GM19463 (cell line): ENCODE measurements around the gene NDOR1.
"Not testable (repeated sequence)": the region's sequence is repeated elsewhere in the genome, so short reads cannot be mapped to it uniquely, and the experiment has no call there.

Source experiments
- ATAC-seq: cut with Tn5 transposase; IDR thresholded peaks from one replicate; pipeline ENCODE4 v1.9.1; 2021; ENCODE audit warnings: mild to moderate bottlenecking, moderate library complexity; ENCODE audit not compliant: unreplicated experiment

NDOR1 gene

DNA sequence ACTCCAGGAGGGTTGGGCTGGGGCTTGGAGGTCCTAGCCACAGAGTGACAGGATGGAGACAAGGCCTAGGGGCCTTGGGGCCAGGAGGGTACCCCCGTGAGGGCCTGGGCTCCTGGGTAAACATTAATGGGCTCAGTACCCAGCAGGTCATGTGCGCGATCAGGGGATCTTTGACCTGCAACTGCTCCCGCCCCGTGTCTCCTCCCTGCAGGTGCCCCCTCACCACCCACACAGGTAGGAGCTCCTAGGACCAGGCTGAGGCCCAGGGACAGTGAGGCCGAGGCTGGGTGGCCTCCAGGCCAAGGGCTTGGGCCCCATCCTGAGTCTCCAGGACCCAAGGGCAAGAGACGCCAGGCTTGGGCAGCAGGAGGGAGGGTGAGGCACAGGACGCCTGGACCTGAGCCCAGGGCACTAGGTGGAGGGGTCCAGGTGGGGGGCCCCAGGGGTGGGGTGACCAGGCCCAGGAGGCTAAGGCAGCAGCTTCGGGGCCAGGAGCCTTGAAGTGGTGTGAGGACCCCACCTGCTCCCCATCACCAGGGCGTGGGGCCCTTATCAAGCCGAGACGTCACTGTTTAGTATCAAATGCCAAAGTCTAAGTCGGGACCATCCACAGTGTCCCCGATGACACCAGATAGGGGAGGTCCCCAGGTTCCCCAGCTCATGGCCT is 25.3 kb downstream of the NDOR1 start, which contains the start of gene SLC34A3:
TSS of gene SLC34A3 (plus strand) at position 197 of the 667 bp plus-strand sequence. CDS start 802 bp downstream, outside the sequence.
- no peak for ATAC-seq

DNA sequence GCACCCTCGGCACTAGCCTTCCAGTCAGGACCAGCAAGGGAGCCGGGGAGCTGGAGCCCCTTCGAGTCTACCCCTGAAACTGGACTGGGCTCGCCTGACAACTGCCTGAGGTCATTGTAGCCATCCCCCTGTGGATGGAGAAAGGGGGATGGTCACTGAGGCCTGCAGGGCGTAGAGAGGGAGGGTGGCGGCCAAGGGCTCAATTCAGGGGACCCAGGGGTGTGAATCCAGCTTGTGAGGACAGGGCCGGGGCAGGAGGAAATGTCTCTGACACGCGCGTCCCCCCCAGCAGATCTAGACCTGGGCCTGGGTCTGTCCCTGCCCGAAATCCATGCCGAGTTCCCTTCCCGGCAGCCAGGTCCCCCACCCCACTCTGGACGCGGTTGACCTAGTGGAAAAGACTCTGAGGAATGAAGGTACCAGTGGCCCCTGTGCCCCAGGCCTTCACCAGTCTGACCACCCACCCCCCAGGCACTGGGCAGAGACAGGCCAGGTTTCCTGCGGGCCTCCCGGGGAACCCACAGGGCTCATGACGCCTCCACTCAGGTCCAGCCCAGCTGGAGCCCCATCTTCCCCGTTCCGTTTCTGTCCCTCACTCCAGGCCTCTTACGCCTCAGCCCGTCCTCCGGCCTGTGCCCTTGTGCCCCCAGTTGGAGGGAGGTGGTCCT is 26.0 kb downstream of the NDOR1 start:
- no peak for ATAC-seq

GRCh38 chr9:137232101-137232500 is 26.6 kb downstream of the NDOR1 start:
- ATAC-seq, result no peak

GRCh38 chr9:137232510-137232909 is 27.0 kb downstream of the NDOR1 start:
- ATAC-seq, result no peak

- ATAC-seq, result no peak
These were observed 27.9 kb downstream of the NDOR1 start for GRCh38 chr9:137233143-137233980.

- ATAC-seq, result no peak
These were observed 28.7 kb downstream of the NDOR1 start for GRCh38 chr9:137234055-137234697.

GRCh38 chr9:137234758-137235423 is 29.4 kb downstream of the NDOR1 start:
- no peak for ATAC-seq

DNA sequence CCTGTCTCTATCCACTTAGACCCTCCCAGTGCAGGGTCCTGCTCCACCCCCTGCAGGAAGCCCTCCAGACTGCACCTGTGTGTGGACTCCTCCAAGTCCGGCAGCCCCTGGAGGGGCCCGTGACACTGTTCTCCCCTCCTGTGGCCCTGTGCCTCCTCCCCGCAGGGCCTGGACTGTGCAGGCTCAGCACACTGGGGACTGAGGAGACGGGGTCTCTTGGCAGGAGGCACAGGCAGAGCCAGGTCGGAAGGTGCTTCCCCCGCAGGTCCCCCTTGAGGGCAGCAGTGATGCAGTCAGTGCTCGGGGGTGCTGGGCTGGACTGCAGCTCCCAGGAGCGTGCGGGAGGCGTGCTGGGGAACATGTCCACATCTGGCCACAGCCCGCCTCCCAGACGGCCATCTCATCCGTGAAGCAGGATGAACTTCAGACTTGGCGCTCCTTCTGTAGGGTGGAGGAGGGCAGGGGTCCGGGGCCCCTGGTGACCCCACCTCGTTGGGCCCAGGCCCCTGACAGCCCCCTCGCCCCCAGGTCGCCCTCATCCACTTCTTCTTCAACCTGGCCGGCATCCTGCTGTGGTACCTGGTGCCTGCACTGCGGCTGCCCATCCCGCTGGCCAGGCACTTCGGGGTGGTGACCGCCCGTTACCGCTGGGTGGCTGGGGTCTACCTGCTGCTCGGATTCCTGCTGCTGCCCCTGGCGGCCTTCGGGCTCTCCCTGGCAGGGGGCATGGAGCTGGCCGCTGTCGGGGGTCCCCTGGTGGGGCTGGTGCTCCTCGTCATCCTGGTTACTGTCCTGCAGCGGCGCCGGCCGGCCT is 30.1 kb downstream of the NDOR1 start:
- no peak for ATAC-seq

GRCh38 chr9:137236238-137236935 is 30.9 kb downstream of the NDOR1 start:
- ATAC-seq, result no peak

DNA sequence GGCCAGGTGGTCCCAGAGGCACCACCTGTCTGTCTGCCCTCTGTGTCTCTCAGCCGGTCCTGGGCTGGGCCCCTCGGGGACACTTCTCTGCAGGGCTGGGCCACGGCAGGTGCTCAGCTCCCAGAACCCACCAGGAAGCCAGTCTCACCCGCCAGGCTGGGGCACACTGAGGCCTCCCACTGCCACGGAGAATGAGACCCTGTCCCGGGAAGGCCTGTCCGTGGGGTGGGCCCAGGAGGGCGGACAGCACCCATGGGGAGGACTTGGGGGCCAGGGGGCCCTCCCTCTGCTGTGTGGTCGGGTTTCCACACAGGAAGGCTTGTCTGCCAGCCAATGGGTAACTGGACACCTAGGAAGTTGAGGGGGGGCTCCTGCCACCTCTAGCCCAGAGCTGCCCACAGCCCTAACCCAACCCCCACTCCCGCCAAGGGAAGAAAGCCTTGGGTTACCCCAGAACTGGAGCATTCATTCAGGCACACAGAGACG is 31.5 kb downstream of the NDOR1 start:
- ATAC-seq, result no peak

- no peak for ATAC-seq
These were observed 32.5 kb downstream of the NDOR1 start for GRCh38 chr9:137237759-137238726.

DNA sequence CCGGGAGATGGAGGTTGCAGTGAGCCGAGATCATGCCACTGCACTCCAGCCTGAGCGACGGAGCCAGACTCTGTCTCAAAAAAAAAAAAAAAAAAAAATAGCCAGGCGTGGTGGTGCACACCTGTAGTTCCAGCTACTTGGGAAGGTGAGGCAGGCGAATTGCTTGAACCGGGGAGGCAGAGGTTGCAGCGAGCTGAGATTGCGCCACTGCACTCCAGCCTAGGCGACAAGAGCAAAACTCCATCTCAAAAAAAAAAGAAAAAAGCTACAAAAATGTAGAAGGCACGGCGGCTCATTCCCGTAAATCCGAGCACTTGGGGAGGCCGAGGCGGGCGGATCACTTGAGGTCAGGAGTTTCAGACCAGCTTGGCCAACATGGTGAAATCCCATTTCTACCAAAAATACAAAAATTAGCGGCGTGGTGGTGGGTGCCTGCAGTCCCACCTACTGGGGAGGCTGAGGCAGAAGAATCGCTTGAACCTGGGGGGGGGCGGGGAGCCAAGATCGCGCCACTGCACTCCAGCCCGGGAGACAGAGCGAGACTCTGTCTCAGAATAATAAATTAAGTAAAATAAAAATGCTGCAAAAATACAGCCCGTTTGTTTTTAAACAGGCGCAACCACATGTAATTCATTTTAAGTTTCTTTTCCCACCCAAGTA is 34.2 kb downstream of the NDOR1 start:
- not testable (repeated sequence) for ATAC-seq

DNA sequence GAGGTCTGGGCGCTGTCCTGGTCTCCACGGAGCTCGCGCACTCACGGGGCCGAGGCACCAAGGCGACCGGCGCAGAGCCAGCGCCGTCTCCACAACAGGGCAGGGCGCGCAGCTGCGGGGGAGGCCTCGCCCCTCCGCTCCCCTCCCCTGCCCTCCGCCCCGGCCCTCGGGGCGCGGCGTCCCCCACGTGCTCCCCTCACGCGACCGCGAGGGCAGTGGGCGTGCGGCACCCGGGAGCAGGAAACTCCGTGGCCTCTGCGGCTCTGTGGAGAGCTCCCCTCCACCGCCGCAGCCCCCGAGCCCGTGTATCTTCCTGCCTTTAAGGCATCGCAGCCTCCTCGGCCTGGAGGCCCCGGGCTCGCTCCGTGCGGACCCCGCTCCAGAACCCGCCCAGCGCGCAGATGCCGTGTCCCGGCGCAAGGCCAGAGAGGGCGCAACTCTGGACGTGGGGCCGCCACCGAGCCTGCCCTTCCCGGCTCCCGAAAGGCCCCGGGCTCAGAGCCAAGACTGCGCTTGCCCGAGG is 34.9 kb downstream of the NDOR1 start:
- peak; percentile 25 for ATAC-seq

DNA sequence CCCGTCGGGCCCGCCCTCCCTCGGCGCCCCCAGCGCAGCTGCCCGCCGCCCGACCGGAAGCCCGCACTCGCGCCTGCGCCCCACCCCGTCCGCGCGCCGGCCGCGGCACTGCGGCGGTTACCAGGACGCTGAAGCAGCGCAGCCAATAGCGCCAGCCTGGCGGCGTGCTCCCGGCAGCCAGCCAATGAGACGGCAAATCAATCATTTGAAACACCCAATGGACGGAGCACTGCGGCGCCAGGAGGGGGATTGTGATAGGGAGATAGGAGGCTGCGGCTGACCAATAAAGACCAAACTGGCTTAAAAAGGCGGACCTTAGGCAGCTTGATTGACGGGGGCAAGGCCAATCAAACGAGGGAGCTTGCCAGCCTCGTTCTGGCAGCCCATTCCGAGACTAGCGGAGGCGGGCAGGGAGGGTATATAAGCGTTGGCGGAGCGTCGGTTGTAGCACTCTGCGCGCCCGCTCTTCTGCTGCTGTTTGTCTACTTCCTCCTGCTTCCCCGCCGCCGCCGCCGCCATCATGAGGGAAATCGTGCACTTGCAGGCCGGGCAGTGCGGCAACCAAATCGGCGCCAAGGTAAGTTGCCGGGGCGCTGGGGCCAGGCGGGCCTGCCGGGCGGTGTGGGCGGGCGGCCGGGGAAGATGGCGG is 35.5 kb downstream of the NDOR1 start, which contains the start of gene TUBB4B:
TSS of gene TUBB4B (plus strand) at position 447 of the 649 bp plus-strand sequence. CDS start at position 521, 74 bp downstream.
- peak; percentile 77 for ATAC-seq

- ATAC-seq, result peak; percentile 1
These were observed 36.2 kb downstream of the NDOR1 start for GRCh38 chr9:137241490-137242268.
